ENCODE results near the gene ETFA. TPM values are rescaled to one million over a fixed set of nuclear protein-coding genes. Genes with fewer than 3 reads are reported as not detected.
A peak's percentile ranks its signal among the peaks of the same experiment; 100 is the strongest.

ETFA gene
- 146 and 261 TPM in 2 replicates for total RNA-seq (2011; cell fraction: chromatin; rRNA removed; ENCODE audit: low replicate concordance)
- 96.2 and 100 TPM in 2 replicates for total RNA-seq (2011; cell fraction: nucleolus; rRNA removed)
- 157 and 209 TPM in 2 replicates for total RNA-seq (2011; cell fraction: nucleoplasm; rRNA removed)
- total RNA-seq (2014; rRNA removed) (161 and 191 TPM in 2 replicates), total RNA-seq (2014; rRNA removed; fragmentation: Illumina TruSeq; extraction: Trizol) (312 and 341 TPM in 2 replicates), total RNA-seq (2015; rRNA removed; fragmentation: Illumina TruSeq; extraction: Trizol) (210 and 240 TPM in 2 replicates), total RNA-seq (2021) (258 and 263 TPM in 2 replicates), polyA plus RNA-seq (2011; rRNA removed) (394 and 543 TPM in 2 replicates), polyA plus RNA-seq (2014; fragmentation: Illumina TruSeq; extraction: Trizol) (232 and 238 TPM in 2 replicates), polyA plus RNA-seq (2014; fragmentation: Nextera tagmentation; extraction: Ambion mirVana) (100 to 1,000 TPM; 130 to 134 TPM), polyA plus RNA-seq (2014; rRNA removed) (200 and 253 TPM in 2 replicates), polyA minus RNA-seq (2011; rRNA and poly(A)+ RNA removed) (348 and 381 TPM in 2 replicates), Bru-seq, nascent RNA (percentile 89 among the genes with signal in this experiment), BruChase-seq, experiment 1, labeled RNA remaining after a 2-hour chase (percentile 87 among the genes with signal in this experiment), BruChase-seq, experiment 2, labeled RNA remaining after a 6-hour chase (percentile 81 among the genes with signal in this experiment)
- polyA plus RNA-seq (2011; cell fraction: cytosol; rRNA removed): 152 and 278 TPM in 2 replicates
- 72.1 and 126 TPM in 2 replicates for polyA plus RNA-seq (2011; cell fraction: nucleus; rRNA removed)
- polyA plus RNA-seq (2012): 193 and 269 TPM in 2 replicates
- 108 and 109 TPM in 2 replicates for polyA minus RNA-seq (2011; cell fraction: cytosol; rRNA and poly(A)+ RNA removed)
- polyA minus RNA-seq (2011; cell fraction: nucleus; rRNA and poly(A)+ RNA removed): 49.1 and 73.3 TPM in 2 replicates
- long read RNA-seq, experiment 1, transcript ETFA-202 (11 exons, 1,346 nt): minor isoform, 63 of 568 reads
- long read RNA-seq, experiment 1, transcript ETFA-201 (11 exons, 1,289 nt): minor isoform, 6 of 568 reads
- long read RNA-seq, experiment 1, transcript ETFA-203 (12 exons, 2,287 nt): major isoform, 413 of 568 reads
- long read RNA-seq, experiment 1, partial matches to known transcripts: 45 of 568 reads
- long read RNA-seq, experiment 1, other reads (novel, unspliced or antisense): 38 of 568 reads
- long read RNA-seq, experiment 2, transcript ETFA-202 (11 exons, 1,346 nt): minor isoform, 36 of 221 reads
- long read RNA-seq, experiment 2, transcript ETFA-203 (12 exons, 2,287 nt): major isoform, 128 of 221 reads
- long read RNA-seq, experiment 2, partial matches to known transcripts: 19 of 221 reads
- long read RNA-seq, experiment 2, other reads (novel, unspliced or antisense): 37 of 221 reads
- long read RNA-seq, experiment 3, transcript ETFA-203 (12 exons, 2,287 nt): major isoform, 274 of 346 reads
- long read RNA-seq, experiment 3, transcript ETFA-202 (11 exons, 1,346 nt): minor isoform, 29 of 346 reads
- long read RNA-seq, experiment 3, partial matches to known transcripts: 13 of 346 reads
- long read RNA-seq, experiment 3, other reads (novel, unspliced or antisense): 23 of 346 reads

DNA sequence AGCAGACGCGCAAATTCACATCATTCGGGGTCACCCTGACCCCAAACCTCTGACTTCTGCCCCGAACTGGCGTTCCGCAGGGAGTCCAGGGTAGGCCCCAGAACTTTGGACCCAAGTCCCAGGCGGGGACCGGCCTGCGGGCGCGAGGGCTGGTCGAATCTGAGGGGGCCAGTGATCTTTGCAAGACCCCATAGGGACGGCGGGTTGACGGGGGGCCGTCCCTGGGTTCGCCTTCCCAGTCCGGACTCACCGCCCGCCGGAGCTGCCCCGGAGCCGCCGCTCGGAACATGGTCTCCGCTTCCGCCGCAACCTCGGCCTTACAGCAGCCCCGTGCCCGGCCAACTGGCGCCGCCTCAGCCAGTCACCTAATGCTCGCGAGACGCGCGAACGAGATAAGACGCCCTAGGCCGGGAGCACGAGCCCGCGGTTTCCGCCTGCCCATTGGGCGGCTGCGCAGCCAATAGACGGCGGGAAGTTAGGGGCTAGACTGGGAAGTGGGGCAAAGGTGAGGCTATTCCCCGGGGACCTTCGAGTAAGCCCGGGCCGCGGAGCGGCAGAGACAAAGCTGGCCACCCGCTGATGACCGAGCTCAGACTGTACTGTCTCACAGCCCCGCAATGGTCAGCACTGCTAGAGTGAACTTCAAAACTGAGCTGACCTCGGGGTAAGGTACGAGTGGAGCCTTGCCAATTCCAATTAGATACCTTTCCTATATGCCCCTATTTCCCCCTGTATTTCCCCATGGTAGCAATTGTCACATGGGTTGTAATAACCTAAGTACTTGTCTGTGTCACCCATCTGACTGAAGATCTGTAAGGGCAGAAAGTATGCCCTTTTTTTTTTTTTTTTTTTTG, at the start of gene ETFA:
TSS of gene ETFA (minus strand) at position 370 of the 854 bp plus-strand sequence. CDS start at position 289, 81 bp downstream.
- Histone ChIP-seq H3K9ac (ENCODE audit: insufficient read depth in 1 of 2, low read depth in 2 of 2, low read length in 2 of 2) (peak within 1 kb of the TSS; percentile 98 to 99), H3K4me3 (peak within 1 kb of the TSS; percentile 97), H2AFZ (ENCODE audit: low read depth, low read length) (peak within 1 kb of the TSS; percentile 98), H3K9me1 (ENCODE audit: control insufficient read depth, insufficient read depth, low read length) (no peaks in the 10 kb centered on the region), H3K27me3 (ENCODE audit: control insufficient read depth in 2 of 2, insufficient read depth in 2 of 2, low read length in 2 of 2) (no peaks in the 10 kb centered on the region), H3K9me3 (replicated peaks; ENCODE audit: control insufficient read depth, insufficient read depth, low read depth, low read length) (no peaks in the 10 kb centered on the region), H3K36me3 (ENCODE audit: control insufficient read depth, insufficient read depth, low read length) (peaks cover 14% of the 10 kb centered on the region; the same call in 2 of the 3 replicates), H3K4me1 (replicated peaks in 1 of 2; ENCODE audit: control insufficient read depth in 2 of 2, insufficient read depth in 2 of 2, low read length in 2 of 2) (peaks cover 28 to 29% of the 10 kb centered on the region in 2 experiments), H3K27ac (ENCODE audit: extremely low read depth, low read depth, low read length) (peak within 1 kb of the TSS; percentile 96), H3K79me2 (ENCODE audit: control insufficient read depth, insufficient read depth, low read length) (peaks cover 53% of the 10 kb centered on the region), H4K20me1 (replicated peaks; ENCODE audit: control insufficient read depth, insufficient read depth, low read length) (no peaks in the 10 kb centered on the region; the same call in 1 of the 2 replicates), H3K4me2 (ENCODE audit: insufficient read depth, low read length) (peak within 1 kb of the TSS; percentile 85)
- BruUV-seq (replicated peaks): TSS peak; percentile 52
- ChIA-PET CTCF (ENCODE audit: low intra/inter-chr PET ratio) (no interaction called here), POLR2A (interaction anchor here (0.6 to 2.8 kb wide), 8 partner anchors 13 to 28 kb away, joined by 3 to 20 read pairs (median 5); partner anchors contain the start of gene ISL2)
- WGBS (ENCODE audit: insufficient coverage, low coverage, missing lambda C conversion rate): 0% methylated on average over 50 of the region's 60 CpGs
- DNase-seq (ENCODE audit: extremely low read depth in 1 of 4, low spot score in 3 of 4) (peak; percentile 97 to 99 (median 98)), ATAC-seq (peak; percentile 97), FAIRE-seq (peak; percentile 93)
- in situ Hi-C loops (cut with MboI) (no loop called here), intact Hi-C loops (cut with micrococcal nuclease) (no loop called here)
- TF ChIP-seq MYC (IDR thresholded peaks at IDR 0.05; ENCODE audit: low read depth, low read length) (peak; percentile 94), MYC (CRISPR knock-in tag; IDR thresholded peaks at IDR 0.05; ENCODE audit: borderline replicate concordance, low read depth) (peak; percentile 74; the same call in 1 of the 2 replicates), ZNF695 (CRISPR knock-in tag; IDR thresholded peaks at IDR 0.05) (no peak), GATAD2B (IDR thresholded peaks at IDR 0.05; ENCODE audit: borderline replicate concordance) (no peak), LCOR (CRISPR knock-in tag; IDR thresholded peaks at IDR 0.05) (peak; percentile 92), BHLHE40 (IDR thresholded peaks at IDR 0.05; ENCODE audit: low read length) (peak; percentile 97), HMGN3 (IDR thresholded peaks at IDR 0.05; ENCODE audit: borderline replicate concordance, extremely low read depth, insufficient read length, low read depth, low read length) (peak; percentile 54), KAT2B (IDR thresholded peaks at IDR 0.05; ENCODE audit: low read depth, low read length) (no peak), HLTF (IDR thresholded peaks at IDR 0.05) (peak; percentile 33; the same call in 1 of the 2 replicates), MEF2A (IDR thresholded peaks at IDR 0.05; ENCODE audit: control insufficient read depth, low read depth, low read length) (no peak)
- TF ChIP-seq, protein P1, sequence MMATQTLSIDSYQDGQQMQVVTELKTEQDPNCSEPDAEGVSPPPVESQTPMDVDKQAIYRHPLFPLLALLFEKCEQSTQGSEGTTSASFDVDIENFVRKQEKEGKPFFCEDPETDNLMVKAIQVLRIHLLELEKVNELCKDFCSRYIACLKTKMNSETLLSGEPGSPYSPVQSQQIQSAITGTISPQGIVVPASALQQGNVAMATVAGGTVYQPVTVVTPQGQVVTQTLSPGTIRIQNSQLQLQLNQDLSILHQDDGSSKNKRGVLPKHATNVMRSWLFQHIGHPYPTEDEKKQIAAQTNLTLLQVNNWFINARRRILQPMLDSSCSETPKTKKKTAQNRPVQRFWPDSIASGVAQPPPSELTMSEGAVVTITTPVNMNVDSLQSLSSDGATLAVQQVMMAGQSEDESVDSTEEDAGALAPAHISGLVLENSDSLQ (IDR thresholded peaks at IDR 0.05): 0 out of 2 replicates have a peak, but pooled peaks have one; percentile 23
- TF ChIP-seq, protein P2, sequence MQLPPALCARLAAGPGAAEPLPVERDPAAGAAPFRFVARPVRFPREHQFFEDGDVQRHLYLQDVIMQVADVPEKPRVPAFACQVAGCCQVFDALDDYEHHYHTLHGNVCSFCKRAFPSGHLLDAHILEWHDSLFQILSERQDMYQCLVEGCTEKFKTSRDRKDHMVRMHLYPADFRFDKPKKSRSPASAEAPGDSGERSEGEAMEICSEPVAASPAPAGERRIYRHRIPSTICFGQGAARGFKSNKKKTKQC (CRISPR knock-in tag; IDR thresholded peaks at IDR 0.05): 0 out of 2 replicates have a peak, but pooled peaks have one; percentile 17
